Heart left ventricle (tissue), 16 donors: ENCODE results near the gene SETD7. TPM values are rescaled to one million over a fixed set of nuclear protein-coding genes. Genes with fewer than 3 reads are reported as not detected.

Experiments used
- ATAC-seq, 4 donors: fragments of 200-7000 bp; cut with Tn5 transposase; one replicate each; pipeline ENCODE4 v1.9.1; 2020 to 2022; ENCODE audit warnings: moderate library complexity in 4 of 4, mild to moderate bottlenecking in 3 of 4, moderate number of reproducible peaks in 1 of 4
- DNase-seq, 5 donors: peaks; one replicate each; pipeline ENCODE4 v3.0.0-alpha.2; 2020
- H3K27ac ChIP-seq, 12 donors: fragments of 200-600 bp; sonication (generic) in 4 of 12; one replicate each; pipeline versions ENCODE4 v1.5.0 to v1.8.0; 2016 to 2022; ENCODE audit warnings: mild to moderate bottlenecking in 2 of 12
- H3K27me3 ChIP-seq, 9 donors: fragments of 200-600 bp; sonication (generic) in 2 of 9; one replicate each; pipeline versions ENCODE4 v1.5.1 to v1.8.0; 2016 to 2022; ENCODE audit warnings: mild to moderate bottlenecking in 3 of 9
- H3K36me3 ChIP-seq, 9 donors: fragments of 200-600 bp; sonication (generic) in 2 of 9; one replicate each; pipeline versions ENCODE4 v1.5.0 to v1.8.0; 2018 to 2022; ENCODE audit warnings: mild to moderate bottlenecking in 2 of 9
- H3K4me1 ChIP-seq, 12 donors: fragments of 200-600 bp; sonication (generic) in 4 of 12; one replicate each; pipeline versions ENCODE4 v1.5.0 to v1.8.0; 2016 to 2022; ENCODE audit warnings: mild to moderate bottlenecking in 3 of 12
- H3K4me3 ChIP-seq, 12 donors: fragments of 200-600 bp; sonication (generic) in 4 of 12; one replicate each; pipeline versions ENCODE4 v1.5.0 to v1.8.0; 2017 to 2022; ENCODE audit warnings: mild to moderate bottlenecking in 9 of 12, moderate library complexity in 4 of 12
- H3K9me3 ChIP-seq, 12 donors: fragments of 200-600 bp; sonication (generic) in 4 of 12; one replicate each; pipeline versions ENCODE4 v1.5.0 to v1.8.0; 2016 to 2022; ENCODE audit warnings: mild to moderate bottlenecking in 1 of 12
- CTCF ChIP-seq, 12 donors: fragments of 200-600 bp; sonication (generic) in 4 of 12; IDR thresholded peaks; one replicate each; pipeline versions ENCODE4 v1.5.0 to v1.8.0; 2018 to 2022; ENCODE audit warnings: antibody characterized with exemption in 12 of 12, mild to moderate bottlenecking in 5 of 12
- POLR2A ChIP-seq, 2 donors: fragments of 450-650 bp; IDR thresholded peaks; one replicate each; pipeline ENCODE4 v1.6.1; 2017; ENCODE audit warnings: antibody characterized with exemption in 2 of 2, mild to moderate bottlenecking in 2 of 2, moderate library complexity in 2 of 2
- whole genome bisulfite sequencing, 4 donors: extraction: QIAGEN DNeasy Blood & Tissue Kit in 2 of 4; methylation state at CpG; one replicate each; pipeline versions ENCODE4 v1.1.5 to v1.1.7; 2013 to 2018; 5-methylcytosine and 5-hydroxymethylcytosine counted together
- intact Hi-C, 10 donors: fragments of 100-400 bp; cut with DNase I; formaldehyde crosslinking; loops; one replicate each; pipeline versions ENCODE4 v1.11.1 to v1.14.2; 2022
- long read RNA-seq, 3 donors: library from polyadenylated mRNA; unstranded; transcript quantifications; one replicate each; pipeline ENCODE4 v2.0.0, GENCODE V29; 2020 to 2021
- polyA plus RNA-seq, 2 donors: library from polyadenylated mRNA; stranded (reverse); fragments of 200-250 nt; gene quantifications; one replicate each; pipeline ENCODE4 v1.2.3, GENCODE V29; 2013
- total RNA-seq, 9 donors: library from RNA; depleted of rRNA in 2 of 9; stranded (reverse); fragments of >200 nt in 2 of 9; fragmentation: NEBNext Ultra II Directional in 3 of 9; extraction: Animal tissue kit (Norgen Biotek cat#: 25700) in 3 of 9; gene quantifications; one replicate each; pipeline versions ENCODE4 v1.1.0 to v1.2.4, GENCODE V29; 2016 to 2023
- donor health status: ischemic (EF 13 %, LVEDD 7.1; RV severe dilation, severe dysfunction).
- donor health status: healthy with polysubstance abuse.
- donor health status: DM: no; HTN: yes; CAD: no.
- donor health status: DM: no; HTN: no; CAD: no.
- donor health status: ischemic (EF 25% LVEDD 6.9; RV normal size, moderate dysfunction).
- donor health status: ischemic (EF 25% LVEDD 5.7; RV mildly dilated, moderate dysfunction).
- donor health status: healthy.
- donor health status: DM: yes; HTN: yes; CAD: no.
- donor health status: ischemic (EF 35%, LVEDD 5.7; RV mildly dilated, moderate dysfunction).
- donor health status: nonischemic (EF 11% LVEDD 7.7; RV severe dilation, severe dysfunction).
- donor health status: DM: yes; HTN: yes; CAD: no.
- donor health status: PGD.
- donor health status: ischemic (EF 29% LVEDD 5.4; RV normal size, mild dysfunction).
- donor health status: nonischemic (EF 23%, LVEDD 6.1; RV moderate dilation, normal function).

Gene SETD7
- total RNA-seq (10 to 100 TPM; 47.1 to 78.6 (median 61.9) TPM), polyA plus RNA-seq (10 to 100 TPM; 11.2 to 34.3 TPM)
- long read RNA-seq, donor 1, full-length matches to known transcripts: 13 of 40 reads
- long read RNA-seq, donor 1, partial matches to known transcripts: 1 of 40 reads
- long read RNA-seq, donor 1, other reads (novel, unspliced or antisense): 26 of 40 reads
- long read RNA-seq, donor 2, full-length matches to known transcripts: 16 of 44 reads
- long read RNA-seq, donor 2, partial matches to known transcripts: 1 of 44 reads
- long read RNA-seq, donor 2, other reads (novel, unspliced or antisense): 27 of 44 reads
- long read RNA-seq, donor 3, full-length matches to known transcripts: 9 of 43 reads
- long read RNA-seq, donor 3, partial matches to known transcripts: 1 of 43 reads
- long read RNA-seq, donor 3, other reads (novel, unspliced or antisense): 33 of 43 reads

GRCh38 chr4:139556071-139556723 is at the start of gene SETD7:
SETD7 (minus strand) TSS chr4:139556219; CDS start chr4:139556137, 82 bp downstream.
- Histone ChIP-seq H3K4me1 (peaks cover 0 to 76% (median 46%) of the 10 kb centered on the region in 12 donors), H3K4me3 (peak within 1 kb of the TSS; percentile 72 to 97 (median 93)), H3K27ac (peak within 1 kb of the TSS; percentile 91 to 99 (median 97)), H3K36me3 (no peaks in the 10 kb centered on the region), H3K9me3 (no peaks in the 10 kb centered on the region), H3K27me3 (no peaks in the 10 kb centered on the region)
- intact Hi-C loops: loop anchor here in 4 of 10 donors (1.0 to 10.0 kb wide), 6 partner anchors 59 to 379 kb away; partner anchors contain the start of genes RAB33B (in 2 of the 4) and ELF2 (in 1 of the 4)
- WGBS, 4 donors: 0 to 1% (median 1%) methylated on average over 36 to 61 of the region's 61 CpGs
- ATAC-seq (peak; percentile 47 to 74 (median 70)), DNase-seq (peak; percentile 81 to 89 (median 83))
- TF ChIP-seq CTCF (IDR thresholded peaks at IDR 0.05) (peak in 2 of 12 donors; percentile 28 to 32), POLR2A (IDR thresholded peaks at IDR 0.05) (peak in 1 of 2 donors; percentile 52)

- Histone ChIP-seq H3K4me3 (no peak overlapping the region), H3K4me1 (peaks cover 0 to 15% (median 2%) of the 10 kb centered on the region in 12 donors), H3K27ac (no peak overlapping the region), H3K9me3 (no peaks in the 10 kb centered on the region), H3K27me3 (no peaks in the 10 kb centered on the region), H3K36me3 (no peaks in the 10 kb centered on the region)
- intact Hi-C loops: loop anchor here in 3 of 10 donors (2.0 to 5.0 kb wide), 3 partner anchors 45 to 49 kb away; no protein-coding TSS in a partner anchor
- TF ChIP-seq CTCF (IDR thresholded peaks at IDR 0.05) (no peak), POLR2A (IDR thresholded peaks at IDR 0.05) (no peak)
- no peak for DNase-seq
- 92 to 96% (median 94%) methylated on average over 3 of the region's 3 CpGs for WGBS, 4 donors
- no peak for ATAC-seq
Measured at GRCh38 chr4:139605516-139605915, 49.5 kb upstream of the SETD7 start.

- Histone ChIP-seq H3K27ac (no peak overlapping the region), H3K36me3 (no peaks in the 10 kb centered on the region), H3K4me3 (no peak overlapping the region), H3K4me1 (peaks cover 0 to 15% (median 2%) of the 10 kb centered on the region in 12 donors), H3K9me3 (no peaks in the 10 kb centered on the region), H3K27me3 (no peaks in the 10 kb centered on the region)
- peak; percentile 59 to 80 (median 68) for TF ChIP-seq CTCF (IDR thresholded peaks at IDR 0.05)
- no peak for TF ChIP-seq POLR2A (IDR thresholded peaks at IDR 0.05)
- peak in 3 of 4 donors; percentile 62 to 63 (median 63) for ATAC-seq
- 53 to 61% (median 54%) methylated on average over 3 of the region's 3 CpGs for WGBS, 4 donors
- DNase-seq: peak in 2 of 5 donors; percentile 26 to 31
- intact Hi-C loops: loop anchor here in 8 of 10 donors (1.0 to 5.0 kb wide), 5 partner anchors 29 to 51 kb away; no protein-coding TSS in a partner anchor
Measured at GRCh38 chr4:139603576-139604410, 47.8 kb upstream of the SETD7 start.
